OCI-LY3 (cell line): ENCODE results near the gene KRT5.
"Not testable (repeated sequence)": the region's sequence is repeated elsewhere in the genome, so short reads cannot be mapped to it uniquely, and the experiment has no call there.

Source experiments
- H2AFZ ChIP-seq: fragments of 200-600, 300-600 bp; shearing (Covaris generic); 2 replicates; pipeline ENCODE4 v1.6.0; 2014; ENCODE audit warnings: antibody characterized with exemption, low read depth, low read length
- H3K27ac ChIP-seq: fragments of 200-600, 300-600 bp; sonication (generic); 2 replicates; pipeline ENCODE4 v1.5.1; 2014; ENCODE audit warnings: mild to moderate bottlenecking, low read length, moderate library complexity, mixed read lengths
- H3K27me3 ChIP-seq: fragments of 200-600, 300-600 bp; sonication (generic); 2 replicates; pipeline ENCODE4 v1.6.1; 2014; ENCODE audit warnings: low read depth, low read length, mixed read lengths
- H3K36me3 ChIP-seq: fragments of 200-600, 300-600 bp; sonication (generic); replicated peaks from 2 replicates; pipeline ENCODE3; 2014; ENCODE audit warnings: low read depth, low read length, mixed read lengths
- H3K4me1 ChIP-seq: fragments of 300-600, 200-600 bp; sonication (generic); 2 replicates; pipeline ENCODE4 v1.6.1; 2014; ENCODE audit warnings: low read length, mixed read lengths
- H3K4me2 ChIP-seq: fragments of 200-600, 300-600 bp; sonication (generic); 2 replicates; pipeline ENCODE4 v1.6.1; 2014; ENCODE audit warnings: low read length, mixed read lengths
- H3K4me3 ChIP-seq: fragments of 300-600, 200-600 bp; sonication (generic); 2 replicates; pipeline ENCODE4 v1.5.1; 2014; ENCODE audit warnings: antibody characterized with exemption, mild to moderate bottlenecking, low read length, moderate library complexity
- H3K79me2 ChIP-seq: fragments of 300-600, 200-600 bp; shearing (Covaris generic); 2 replicates; pipeline ENCODE4 v1.6.1; 2014; ENCODE audit warnings: mild to moderate bottlenecking, low read length, mixed read lengths
- H3K9ac ChIP-seq: fragments of 300-600, 200-600 bp; shearing (Covaris generic); 2 replicates; pipeline ENCODE4 v1.6.0; 2014; ENCODE audit warnings: mild to moderate bottlenecking, low read length, moderate library complexity
- H3K9me3 ChIP-seq: fragments of 200-600, 300-600 bp; shearing (Covaris generic); 2 replicates; pipeline ENCODE4 v1.6.1; 2014; ENCODE audit warnings: low read length, mixed read lengths; ENCODE audit not compliant: insufficient read depth
- H4K20me1 ChIP-seq: fragments of 200-600, 300-600 bp; sonication (generic); 2 replicates; pipeline ENCODE4 v1.6.1; 2016; ENCODE audit warnings: low read length, mixed read lengths; ENCODE audit not compliant: insufficient read depth
- CTCF ChIP-seq: fragments of 200-600, 300-600 bp; sonication (generic); IDR thresholded peaks from 2 replicates; pipeline ENCODE4 v1.5.1; 2014; ENCODE audit warnings: antibody characterized with exemption, low read length, low read depth
- EZH2phosphoT487 ChIP-seq: fragments of 200-600 bp; shearing (Covaris generic); IDR thresholded peaks from 2 replicates; pipeline ENCODE4 v1.6.1; 2018; ENCODE audit warnings: antibody characterized with exemption, mixed run types, low read depth

Gene KRT5

GRCh38 chr12:52488736-52489135, 31.5 kb downstream of the KRT5 start:
- Histone ChIP-seq H3K36me3 (no peaks in the 10 kb centered on the region), H2AFZ (no peak overlapping the region), H3K4me3 (no peak overlapping the region), H3K9me3 (no peaks in the 10 kb centered on the region), H3K4me1 (no peaks in the 10 kb centered on the region), H4K20me1 (no peaks in the 10 kb centered on the region), H3K27ac (no peak overlapping the region), H3K9ac (no peak overlapping the region), H3K4me2 (no peak overlapping the region), H3K27me3 (peaks cover 36% of the 10 kb centered on the region), H3K79me2 (no peaks in the 10 kb centered on the region)
- no peak for TF ChIP-seq CTCF
- TF ChIP-seq EZH2phosphoT487, result no peak

- not testable (repeated sequence) for H4K20me1 ChIP-seq, H3K4me1 ChIP-seq, H3K4me3 ChIP-seq, H3K36me3 ChIP-seq, H3K9ac ChIP-seq, H3K4me2 ChIP-seq, H3K27ac ChIP-seq, H3K9me3 ChIP-seq, H3K79me2 ChIP-seq, H2AFZ ChIP-seq
- peaks cover 37% of the 10 kb centered on the region for H3K27me3 ChIP-seq
These were observed 32.3 kb downstream of the KRT5 start for GRCh38 chr12:52487744-52488443.

- Histone ChIP-seq H3K4me2 (no peak overlapping the region), H3K27me3 (peaks cover 35% of the 10 kb centered on the region), H3K9ac (no peak overlapping the region), H2AFZ (no peak overlapping the region), H4K20me1 (no peaks in the 10 kb centered on the region), H3K27ac (no peak overlapping the region), H3K4me3 (no peak overlapping the region), H3K4me1 (no peaks in the 10 kb centered on the region), H3K36me3 (no peaks in the 10 kb centered on the region), H3K9me3 (no peaks in the 10 kb centered on the region), H3K79me2 (no peaks in the 10 kb centered on the region)
- TF ChIP-seq EZH2phosphoT487 (no peak), CTCF (no peak)
These were observed 33.0 kb downstream of the KRT5 start for GRCh38 chr12:52487211-52487610.

GRCh38 chr12:52486166-52487105, 33.8 kb downstream of the KRT5 start:
- Histone ChIP-seq H3K79me2 (no peaks in the 10 kb centered on the region), H3K9me3 (no peaks in the 10 kb centered on the region), H3K4me1 (no peaks in the 10 kb centered on the region), H3K27me3 (peaks cover 34% of the 10 kb centered on the region), H3K36me3 (no peaks in the 10 kb centered on the region), H3K9ac (no peak overlapping the region), H2AFZ (no peak overlapping the region), H3K4me2 (no peak overlapping the region), H3K27ac (no peak overlapping the region), H4K20me1 (no peaks in the 10 kb centered on the region), H3K4me3 (no peak overlapping the region)
- TF ChIP-seq CTCF (no peak), EZH2phosphoT487 (no peak)
